GM19099 (cell line): ENCODE data around the gene CAMKK1.

Source experiments
- POLR2A ChIP-seq: IDR thresholded peaks from 3 replicates; pipeline ENCODE4 v1.6.1; 2011; ENCODE audit warnings: low read depth; ENCODE audit not compliant: insufficient read length; ENCODE audit errors: extremely low read depth

The CAMKK1 gene

DNA sequence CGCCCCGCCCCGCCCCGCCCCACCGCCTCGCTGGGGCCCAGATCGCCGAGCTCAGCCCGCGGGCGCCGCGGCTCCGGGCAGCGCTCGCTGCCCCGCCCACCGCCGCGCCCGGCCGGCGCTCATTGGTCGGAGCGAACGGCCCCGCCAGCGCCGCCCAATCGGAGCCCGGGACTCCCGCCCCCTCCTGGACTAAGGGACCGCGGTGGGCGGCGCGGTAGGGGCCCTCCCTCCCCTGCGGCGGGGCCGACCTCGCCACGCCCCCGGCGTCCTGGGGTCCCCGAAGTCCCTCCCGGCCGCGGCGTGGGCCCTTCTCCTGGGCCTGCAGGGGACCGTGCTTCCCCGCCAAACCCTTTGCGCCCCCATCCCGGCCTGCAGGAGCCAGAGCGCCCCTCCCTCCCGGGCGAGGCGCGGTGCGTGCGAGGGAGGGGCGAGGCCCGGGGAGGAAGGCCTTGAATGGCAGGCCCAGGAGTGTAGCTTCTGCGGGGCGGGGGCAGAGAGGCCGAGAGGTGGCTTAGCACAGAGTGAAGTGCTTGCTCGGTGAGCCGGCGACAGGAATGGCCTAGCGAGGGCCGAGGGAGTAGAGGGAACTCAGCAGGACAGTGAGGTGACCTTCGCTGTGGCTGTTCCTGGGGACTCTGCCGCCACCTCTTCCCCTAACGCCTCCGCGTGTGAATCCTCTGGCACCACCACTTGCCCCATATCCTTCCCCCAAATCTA lies at the start of gene CAMKK1:
TSS of gene CAMKK1 (minus strand) at position 51 of the 717 bp plus-strand sequence. CDS start 7,366 bp downstream, outside the sequence.
- peak; percentile 34 for TF ChIP-seq POLR2A

DNA sequence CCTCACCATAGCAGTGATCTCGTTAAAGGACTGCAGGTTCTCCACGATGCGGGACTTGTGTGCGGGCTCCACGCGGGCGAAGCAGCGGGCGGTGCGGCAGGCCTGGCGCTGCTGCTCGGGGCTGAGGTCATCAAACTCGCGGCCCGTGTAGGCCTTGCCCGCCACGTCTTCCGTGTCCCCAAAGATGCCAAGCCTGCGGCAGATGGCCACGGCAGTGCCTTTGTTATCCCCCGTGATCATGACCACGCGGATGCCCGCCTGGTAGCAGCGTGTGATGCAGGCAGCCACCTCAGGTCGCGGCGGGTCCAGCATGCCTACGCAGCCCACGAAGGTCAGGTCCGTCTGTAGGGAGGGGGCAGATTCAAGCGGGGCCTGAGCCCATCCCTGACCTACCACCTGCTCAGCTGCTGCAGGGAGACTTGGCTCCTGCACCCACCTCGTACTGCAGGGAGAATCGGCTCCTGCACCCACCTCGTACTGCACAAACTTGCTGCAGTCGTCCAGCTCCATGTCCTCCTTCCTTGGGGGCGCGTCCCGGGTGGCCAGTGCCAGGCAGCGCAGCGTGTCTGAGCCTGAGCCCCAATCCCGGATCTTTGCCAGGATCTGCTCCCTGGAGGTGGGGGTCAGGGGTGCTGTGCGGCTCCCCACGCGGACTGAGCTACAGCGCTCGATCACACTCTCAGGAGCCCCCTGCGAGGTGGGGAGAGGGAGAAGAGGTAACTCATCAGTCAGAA lies 48.3 kb upstream of the CAMKK1 start:
- TF ChIP-seq POLR2A: no peak

DNA sequence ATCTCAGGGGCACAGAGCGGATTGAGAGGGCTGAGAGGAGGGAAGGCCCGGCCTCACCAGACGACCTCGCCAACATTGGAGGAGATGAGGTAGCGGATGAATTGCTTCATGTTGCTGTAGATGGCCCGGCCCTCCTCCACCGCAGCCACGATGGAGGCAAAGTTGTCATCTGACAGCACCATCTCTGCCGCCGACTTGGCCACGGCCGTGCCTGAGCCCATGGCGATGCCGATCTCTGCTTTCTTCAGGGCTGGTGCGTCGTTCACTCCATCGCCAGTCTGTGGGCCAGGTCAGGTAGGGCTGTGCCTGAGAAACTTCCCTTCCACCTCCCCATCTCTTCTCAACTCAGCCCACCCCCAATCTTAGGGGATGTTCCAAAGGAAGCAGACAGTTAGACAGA lies 44.5 kb upstream of the CAMKK1 start:
- no peak for TF ChIP-seq POLR2A

DNA sequence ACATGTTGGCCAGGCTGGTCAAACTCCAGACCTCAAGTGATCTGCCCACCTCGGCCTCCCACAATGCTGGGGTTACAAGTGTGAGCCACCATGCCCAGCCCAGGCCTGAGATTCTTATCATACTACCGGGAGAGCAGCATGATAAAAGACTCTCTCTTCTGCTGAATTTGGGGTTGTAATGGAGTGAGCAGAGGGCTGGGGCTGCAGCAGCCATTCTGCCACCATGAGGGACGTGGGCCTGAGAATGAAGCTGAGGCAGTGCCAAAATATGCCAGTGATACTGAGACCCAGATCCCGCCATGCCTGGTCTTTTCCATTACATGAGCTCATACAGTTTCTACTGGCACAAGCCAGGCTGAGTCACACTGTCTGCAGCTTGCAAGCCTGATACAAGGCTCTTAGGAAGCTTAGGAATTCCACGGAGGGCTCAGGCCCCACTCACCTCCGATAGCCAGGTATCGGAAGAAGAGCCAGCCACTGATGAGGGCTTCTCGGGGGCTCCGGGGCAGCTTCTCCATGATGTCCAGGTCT lies 43.0 kb upstream of the CAMKK1 start:
- no peak for TF ChIP-seq POLR2A

DNA sequence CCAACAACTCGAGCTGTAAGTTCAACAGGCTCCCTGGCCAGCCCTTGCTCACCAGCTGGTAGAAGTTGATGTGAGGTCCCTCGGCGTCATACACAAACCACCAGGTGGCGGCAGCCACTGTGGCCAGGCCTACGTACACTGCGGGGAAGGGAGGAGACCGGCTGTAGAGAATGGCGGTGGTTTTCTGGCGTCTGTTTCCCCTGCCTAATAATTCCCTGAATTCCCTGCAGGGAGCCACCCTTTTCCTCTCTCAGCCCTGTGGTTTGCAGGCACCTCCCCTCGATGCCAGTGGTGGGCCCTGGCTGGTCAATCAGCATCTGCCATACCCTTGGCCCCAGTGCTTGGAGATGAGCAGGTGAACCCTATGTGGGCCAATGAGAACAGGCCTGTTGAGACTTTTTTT lies 42.3 kb upstream of the CAMKK1 start:
- TF ChIP-seq POLR2A: no peak

DNA sequence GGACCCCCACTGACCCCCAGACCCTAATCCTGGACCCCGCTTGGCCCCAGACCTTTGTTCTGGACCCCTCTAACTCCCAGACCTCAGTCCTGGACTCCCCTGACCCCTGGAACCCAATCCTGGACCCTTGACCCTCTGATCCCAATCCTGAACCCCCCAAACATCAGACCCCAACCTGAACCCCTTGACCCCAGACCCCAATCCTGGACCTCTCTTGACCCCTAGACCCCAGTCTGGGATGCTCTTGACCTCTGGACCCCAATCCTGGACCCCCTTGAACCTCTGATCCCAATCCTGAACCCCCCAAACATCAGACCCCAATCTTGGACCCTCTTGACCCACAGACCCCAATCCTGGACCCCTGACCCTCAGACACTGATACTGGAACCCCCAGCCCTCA lies 36.9 kb upstream of the CAMKK1 start:
- no peak for TF ChIP-seq POLR2A

DNA sequence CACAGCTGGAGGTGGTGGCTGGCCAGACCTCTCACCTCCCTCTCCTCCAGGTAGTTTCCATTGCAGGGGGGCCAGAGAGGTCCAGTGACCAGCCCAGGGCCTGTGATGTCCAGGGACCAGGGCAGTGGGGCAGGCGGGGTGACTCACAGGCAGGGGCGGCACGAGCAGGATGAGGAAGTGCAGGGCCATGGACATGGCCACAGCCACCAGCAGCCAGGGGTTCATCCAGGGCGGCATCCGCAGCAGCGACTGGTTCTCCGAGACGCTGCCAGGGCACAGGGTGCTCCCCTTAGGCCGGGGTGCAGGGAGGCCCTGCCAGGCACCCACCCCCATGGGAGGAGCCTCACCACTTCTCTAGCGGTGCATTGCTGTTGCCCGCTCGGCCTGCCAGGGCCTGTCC lies 36.3 kb upstream of the CAMKK1 start:
- TF ChIP-seq POLR2A: no peak

DNA sequence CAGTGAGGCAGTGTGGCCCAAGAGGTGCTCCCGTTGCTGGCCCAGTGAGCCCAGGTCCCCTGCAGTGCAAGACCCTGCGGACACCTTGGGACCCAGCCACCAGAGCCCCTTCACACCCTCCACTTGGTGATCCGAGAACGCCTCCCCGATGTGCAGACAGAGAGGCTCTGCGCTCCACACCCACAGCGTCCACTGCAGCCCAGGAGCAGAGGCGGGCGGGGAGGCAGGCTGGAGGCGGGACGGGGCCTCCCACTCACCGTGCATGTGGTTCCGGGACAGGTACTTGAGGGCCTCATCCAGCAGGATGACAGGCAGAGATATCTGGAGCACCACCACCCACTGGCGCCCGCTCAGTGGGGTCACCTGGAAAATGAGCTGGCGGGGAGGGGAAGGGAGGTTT lies 35.6 kb upstream of the CAMKK1 start:
- no peak for TF ChIP-seq POLR2A

DNA sequence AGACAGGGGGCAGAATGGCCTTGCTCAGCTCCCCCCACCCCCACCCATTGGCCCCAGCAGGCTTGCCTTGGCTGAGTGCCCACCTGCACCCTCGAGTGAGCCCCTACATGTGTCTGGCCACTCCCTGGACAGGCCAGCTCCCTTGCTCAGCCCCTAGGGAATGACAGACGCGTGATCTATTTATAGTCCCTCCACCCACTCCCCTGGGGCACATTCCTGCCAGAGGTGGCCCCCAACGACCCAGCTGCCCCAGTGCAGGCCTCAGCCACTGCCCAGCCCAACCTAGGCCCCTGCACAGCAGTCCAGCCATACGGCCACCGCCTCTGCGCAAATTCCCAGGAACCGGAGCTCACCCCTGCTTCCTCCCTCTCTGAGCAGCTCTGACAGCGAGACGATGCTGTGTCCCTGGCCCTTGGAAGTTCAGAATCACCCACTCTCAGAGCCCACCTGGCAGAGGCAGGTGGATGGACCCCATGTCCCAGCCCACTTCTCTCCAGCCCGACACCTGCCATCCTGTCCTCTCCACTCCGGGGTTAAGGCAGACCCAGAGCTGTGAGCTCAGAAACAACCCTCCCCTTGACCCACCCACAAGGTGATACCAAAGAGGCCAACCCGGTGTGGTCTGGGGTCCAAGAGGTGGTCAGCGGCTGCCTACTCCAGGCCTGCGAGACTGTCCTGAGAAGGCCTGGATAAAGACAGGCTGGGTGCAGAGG lies 34.9 kb upstream of the CAMKK1 start:
- TF ChIP-seq POLR2A: no peak

DNA sequence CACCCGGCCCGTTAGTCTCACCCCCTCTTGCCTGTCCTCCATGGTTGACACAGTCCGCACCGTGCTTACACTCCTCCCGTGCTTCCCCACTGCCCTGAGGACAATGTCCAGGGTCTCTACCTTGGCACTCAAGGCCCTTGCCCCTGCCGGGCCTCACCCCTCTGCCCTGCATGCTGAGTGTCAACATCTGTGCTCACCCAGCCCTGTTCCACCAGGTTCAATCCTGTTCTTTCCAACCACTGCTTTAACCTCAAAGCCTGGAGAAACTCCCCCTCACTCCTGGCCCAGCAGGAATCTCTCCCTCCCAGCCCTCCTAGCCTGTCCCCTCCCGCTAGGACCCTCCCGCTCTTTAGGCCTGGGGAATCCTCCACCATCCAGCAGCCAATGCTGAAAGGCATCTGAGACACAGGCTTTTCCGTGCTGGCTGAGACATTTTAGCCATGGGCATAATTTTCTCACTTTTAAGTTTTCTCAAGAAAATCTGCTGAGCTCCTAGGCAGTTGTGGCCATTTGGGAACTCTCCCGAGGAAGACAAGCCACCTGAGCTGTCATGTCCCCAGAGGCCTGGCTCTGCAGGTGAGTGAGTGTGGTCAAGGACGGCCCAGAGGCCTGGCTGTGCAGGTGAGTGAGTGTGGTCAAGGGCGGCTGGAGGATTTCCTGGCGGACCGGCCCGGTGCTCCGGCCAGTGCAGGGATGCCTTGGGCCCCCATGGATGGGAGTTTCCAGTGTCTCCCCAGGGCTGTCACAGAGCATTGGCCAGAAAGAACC lies 34.2 kb upstream of the CAMKK1 start:
- TF ChIP-seq POLR2A: no peak

DNA sequence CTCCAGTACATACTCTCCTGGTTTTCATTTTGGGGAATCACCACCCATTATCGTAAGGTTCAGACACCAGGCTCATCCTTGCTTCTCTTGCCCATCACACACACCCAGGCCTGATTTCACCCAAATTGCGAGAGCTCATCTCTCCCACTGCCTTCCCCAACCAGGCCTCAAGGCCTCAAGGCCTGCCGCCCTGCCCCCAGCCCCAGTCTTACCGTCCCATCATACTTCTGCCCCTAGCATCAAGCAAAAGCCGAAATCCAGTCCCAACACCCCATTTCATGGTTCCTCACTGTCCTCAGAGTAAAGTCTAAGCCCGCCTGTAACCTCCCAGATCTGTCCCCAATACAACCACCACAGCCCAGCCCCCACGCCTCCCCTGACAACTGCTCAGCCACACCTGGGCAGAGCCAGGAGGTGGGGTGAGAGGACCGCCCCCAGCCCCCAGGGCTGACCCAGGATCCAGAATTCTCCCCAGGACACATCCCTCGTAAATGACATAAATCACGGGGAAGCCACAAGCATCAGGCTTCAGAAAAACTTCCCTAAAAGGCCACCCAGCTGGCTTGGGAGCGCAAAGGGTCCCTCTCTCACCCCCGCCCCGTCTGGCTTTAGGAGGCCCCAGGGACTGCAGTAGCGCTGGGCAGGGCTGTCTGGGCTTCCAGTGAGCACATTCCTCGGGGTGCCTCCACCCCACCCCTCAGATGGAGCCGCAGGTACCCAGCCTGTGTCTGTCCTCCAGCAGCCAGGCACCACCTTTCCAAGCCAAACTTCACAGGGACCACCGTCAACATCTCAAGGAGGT lies 33.0 kb upstream of the CAMKK1 start:
- TF ChIP-seq POLR2A: no peak

DNA sequence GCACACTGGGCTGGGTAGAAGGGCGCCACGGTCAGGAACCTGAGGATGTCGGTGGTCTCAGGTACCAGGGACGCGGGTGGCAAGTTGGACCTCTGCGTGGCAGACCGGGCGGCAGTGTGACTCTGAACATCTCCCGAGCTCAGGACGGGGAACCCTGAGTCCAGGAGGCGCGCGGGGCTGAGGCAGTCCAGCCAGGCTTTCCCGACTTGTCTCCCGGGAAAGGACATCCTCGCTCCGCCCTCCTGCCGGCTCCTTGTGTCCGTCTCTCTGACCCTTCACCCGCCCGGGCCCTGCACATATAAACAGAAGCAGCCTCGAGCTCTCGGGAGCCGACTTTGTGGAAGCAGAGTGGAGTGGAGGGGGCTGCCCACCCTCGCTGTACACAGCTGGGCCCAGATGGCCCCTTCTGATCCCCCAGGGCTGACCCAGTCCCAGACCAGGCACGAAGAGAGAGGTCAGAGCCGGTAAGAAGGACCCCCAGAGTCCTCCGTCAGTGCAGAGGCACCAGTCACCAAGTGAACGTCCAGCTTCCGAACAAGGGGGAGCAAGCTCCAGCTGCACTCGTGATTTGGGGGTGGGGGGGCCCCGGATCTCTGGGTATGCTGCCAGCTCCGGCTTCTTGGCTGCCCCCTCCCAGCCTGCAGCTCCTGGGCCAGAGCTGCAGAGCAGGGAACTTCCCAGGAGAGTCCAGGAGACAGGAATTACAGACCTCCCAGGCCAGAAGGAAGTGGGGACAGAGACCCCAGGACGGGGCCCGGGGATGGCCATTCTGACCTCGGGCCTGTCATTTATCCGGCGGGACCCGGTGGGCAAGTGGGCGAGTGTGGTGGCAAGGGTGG lies 31.9 kb upstream of the CAMKK1 start:
- TF ChIP-seq POLR2A: no peak
